WTC11 (cell line): Measurements from ENCODE around the gene LMF1. TPM values are rescaled to one million over a fixed set of nuclear protein-coding genes. Genes with fewer than 3 reads are reported as not detected.

Experiments used
- ATAC-seq: fragments of 200-7000 bp; cut with Tn5 transposase; 2 replicates; pipeline ENCODE4 v1.10.0; 2021; ENCODE audit warnings: mild to moderate bottlenecking, moderate library complexity
- CTCF ChIA-PET: fragments of 300-600 bp; sonication (Branson Sonifier 250); formaldehyde crosslinking; loops from one replicate; lab custom pipeline; 2021; ENCODE audit warnings: antibody characterized with exemption; lab: Charles Lee
- POLR2A ChIA-PET: fragments of 350-600 bp; sonication (Branson Sonifier 250); formaldehyde crosslinking; loops from one replicate; lab custom pipeline; 2021; ENCODE audit warnings: antibody characterized with exemption; lab: Charles Lee
- DNase-seq: peaks from one replicate; pipeline ENCODE4 v3.0.0; 2021; ENCODE audit warnings: low spot score
- H3K27ac Mint-ChIP-seq: 2 replicates; pipeline ENCODE4 v1.8.0; 2021; ENCODE audit warnings: mixed read lengths
- H3K27me3 Mint-ChIP-seq: 2 replicates; pipeline ENCODE4 v1.8.0; 2021; ENCODE audit warnings: low read depth, mild to moderate bottlenecking, moderate library complexity, mixed read lengths
- H3K36me3 Mint-ChIP-seq: 2 replicates; pipeline ENCODE4 v1.8.0; 2021; ENCODE audit warnings: mixed read lengths
- H3K4me1 Mint-ChIP-seq: 2 replicates; pipeline ENCODE4 v1.8.0; 2022; ENCODE audit warnings: mixed read lengths
- H3K4me3 Mint-ChIP-seq: 2 replicates; pipeline ENCODE4 v1.8.0; 2021; ENCODE audit warnings: mild to moderate bottlenecking, moderate library complexity, mixed read lengths
- H3K9me3 Mint-ChIP-seq: 2 replicates; pipeline ENCODE4 v1.8.0; 2021; ENCODE audit warnings: mixed read lengths
- NR2C2 ChIP-seq: sonication (generic); formaldehyde crosslinking; IDR thresholded peaks from 2 replicates; pipeline ENCODE4 v1.8.0; 2022; ENCODE audit warnings: mild to moderate bottlenecking, missing genetic modification reagents
- NR3C1 ChIP-seq: sonication (generic); formaldehyde crosslinking; conservative IDR thresholded peaks from 2 replicates; pipeline ENCODE4 v1.8.1; 2023; ENCODE audit warnings: low read depth, mild to moderate bottlenecking, missing genetic modification reagents
- PRRX2 ChIP-seq: fragments of 250-450 bp; sonication (Bioruptor Pico); IDR thresholded peaks from 2 replicates; pipeline ENCODE4 v1.8.0; 2021; ENCODE audit warnings: mild to moderate bottlenecking
- ZNF121 ChIP-seq: sonication (generic); formaldehyde crosslinking; IDR thresholded peaks from 2 replicates; pipeline ENCODE4 v1.8.0; 2023; ENCODE audit warnings: missing genetic modification reagents
- ZNF396 ChIP-seq: fragments of 250-450 bp; sonication (Bioruptor Pico); IDR thresholded peaks from 2 replicates; pipeline ENCODE4 v1.8.0; 2021; ENCODE audit warnings: mild to moderate bottlenecking, moderate library complexity, borderline replicate concordance
- total RNA-seq: library from RNA; stranded (reverse); gene quantifications from 3 replicates; pipeline ENCODE4 v1.2.3, GENCODE V29; 2021
- TF ChIP-seq, protein P1 (sequence below): fragments of 200-600 bp; IDR thresholded peaks from 2 replicates; pipeline ENCODE4 v1.8.0; 2022; ENCODE audit warnings: antibody characterized with exemption
- TF ChIP-seq, protein P2 (sequence below): sonication (generic); formaldehyde crosslinking; IDR thresholded peaks from 2 replicates; pipeline ENCODE4 v1.8.1; 2023; ENCODE audit warnings: mild to moderate bottlenecking, missing genetic modification reagents
- TF ChIP-seq, protein P3 (sequence below): sonication (generic); formaldehyde crosslinking; IDR thresholded peaks from 2 replicates; pipeline ENCODE4 v1.8.0; 2022; ENCODE audit warnings: mild to moderate bottlenecking, missing genetic modification reagents
- TF ChIP-seq, protein P4 (sequence below): sonication (generic); formaldehyde crosslinking; IDR thresholded peaks from 2 replicates; pipeline ENCODE4 v1.8.1; 2023; ENCODE audit warnings: mild to moderate bottlenecking, missing genetic modification reagents, moderate library complexity
- TF ChIP-seq, protein P5 (sequence below): sonication (generic); formaldehyde crosslinking; IDR thresholded peaks from 2 replicates; pipeline ENCODE4 v1.8.1; 2022; ENCODE audit warnings: mild to moderate bottlenecking, missing genetic modification reagents, moderate library complexity, borderline replicate concordance
- TF ChIP-seq, protein P6 (sequence below): sonication (generic); formaldehyde crosslinking; IDR thresholded peaks from 2 replicates; pipeline ENCODE4 v1.8.1; 2022; ENCODE audit warnings: low read depth, mild to moderate bottlenecking, moderate library complexity, missing genetic modification reagents, borderline replicate concordance
- TF ChIP-seq, protein P7 (sequence below): sonication (generic); formaldehyde crosslinking; IDR thresholded peaks from 2 replicates; pipeline ENCODE4 v1.8.1; 2023; ENCODE audit warnings: mild to moderate bottlenecking, missing genetic modification reagents, moderate library complexity

LMF1 gene
- total RNA-seq, 1 experiment from 2014 or later = 10.5 TPM

DNA sequence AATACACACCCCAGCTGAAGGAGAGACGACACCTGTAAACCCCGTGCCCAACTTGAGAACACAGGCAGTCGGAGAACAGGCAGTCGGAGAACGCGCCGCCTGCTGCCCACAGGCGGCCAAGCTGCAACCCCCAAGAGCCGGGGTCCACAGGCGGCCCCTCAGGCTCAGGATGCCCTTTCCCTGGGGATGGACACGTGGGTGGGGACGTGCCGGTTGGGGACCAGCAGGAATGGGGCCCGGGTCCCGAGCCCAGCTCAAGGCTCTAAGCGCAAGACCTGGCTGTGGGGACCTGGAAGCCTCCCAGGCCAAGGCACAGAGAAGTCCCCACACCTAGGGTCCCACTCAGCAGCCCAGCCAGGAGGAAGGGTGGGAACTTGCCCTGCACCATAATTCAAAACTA is 90.8 kb downstream of the LMF1 start (continued):
- TF ChIP-seq, protein P1, sequence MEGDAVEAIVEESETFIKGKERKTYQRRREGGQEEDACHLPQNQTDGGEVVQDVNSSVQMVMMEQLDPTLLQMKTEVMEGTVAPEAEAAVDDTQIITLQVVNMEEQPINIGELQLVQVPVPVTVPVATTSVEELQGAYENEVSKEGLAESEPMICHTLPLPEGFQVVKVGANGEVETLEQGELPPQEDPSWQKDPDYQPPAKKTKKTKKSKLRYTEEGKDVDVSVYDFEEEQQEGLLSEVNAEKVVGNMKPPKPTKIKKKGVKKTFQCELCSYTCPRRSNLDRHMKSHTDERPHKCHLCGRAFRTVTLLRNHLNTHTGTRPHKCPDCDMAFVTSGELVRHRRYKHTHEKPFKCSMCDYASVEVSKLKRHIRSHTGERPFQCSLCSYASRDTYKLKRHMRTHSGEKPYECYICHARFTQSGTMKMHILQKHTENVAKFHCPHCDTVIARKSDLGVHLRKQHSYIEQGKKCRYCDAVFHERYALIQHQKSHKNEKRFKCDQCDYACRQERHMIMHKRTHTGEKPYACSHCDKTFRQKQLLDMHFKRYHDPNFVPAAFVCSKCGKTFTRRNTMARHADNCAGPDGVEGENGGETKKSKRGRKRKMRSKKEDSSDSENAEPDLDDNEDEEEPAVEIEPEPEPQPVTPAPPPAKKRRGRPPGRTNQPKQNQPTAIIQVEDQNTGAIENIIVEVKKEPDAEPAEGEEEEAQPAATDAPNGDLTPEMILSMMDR = no peak
- TF ChIP-seq, protein P2, sequence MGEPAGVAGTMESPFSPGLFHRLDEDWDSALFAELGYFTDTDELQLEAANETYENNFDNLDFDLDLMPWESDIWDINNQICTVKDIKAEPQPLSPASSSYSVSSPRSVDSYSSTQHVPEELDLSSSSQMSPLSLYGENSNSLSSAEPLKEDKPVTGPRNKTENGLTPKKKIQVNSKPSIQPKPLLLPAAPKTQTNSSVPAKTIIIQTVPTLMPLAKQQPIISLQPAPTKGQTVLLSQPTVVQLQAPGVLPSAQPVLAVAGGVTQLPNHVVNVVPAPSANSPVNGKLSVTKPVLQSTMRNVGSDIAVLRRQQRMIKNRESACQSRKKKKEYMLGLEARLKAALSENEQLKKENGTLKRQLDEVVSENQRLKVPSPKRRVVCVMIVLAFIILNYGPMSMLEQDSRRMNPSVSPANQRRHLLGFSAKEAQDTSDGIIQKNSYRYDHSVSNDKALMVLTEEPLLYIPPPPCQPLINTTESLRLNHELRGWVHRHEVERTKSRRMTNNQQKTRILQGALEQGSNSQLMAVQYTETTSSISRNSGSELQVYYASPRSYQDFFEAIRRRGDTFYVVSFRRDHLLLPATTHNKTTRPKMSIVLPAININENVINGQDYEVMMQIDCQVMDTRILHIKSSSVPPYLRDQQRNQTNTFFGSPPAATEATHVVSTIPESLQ (CRISPR knock-in tag) = no peak
- TF ChIP-seq, protein P3, sequence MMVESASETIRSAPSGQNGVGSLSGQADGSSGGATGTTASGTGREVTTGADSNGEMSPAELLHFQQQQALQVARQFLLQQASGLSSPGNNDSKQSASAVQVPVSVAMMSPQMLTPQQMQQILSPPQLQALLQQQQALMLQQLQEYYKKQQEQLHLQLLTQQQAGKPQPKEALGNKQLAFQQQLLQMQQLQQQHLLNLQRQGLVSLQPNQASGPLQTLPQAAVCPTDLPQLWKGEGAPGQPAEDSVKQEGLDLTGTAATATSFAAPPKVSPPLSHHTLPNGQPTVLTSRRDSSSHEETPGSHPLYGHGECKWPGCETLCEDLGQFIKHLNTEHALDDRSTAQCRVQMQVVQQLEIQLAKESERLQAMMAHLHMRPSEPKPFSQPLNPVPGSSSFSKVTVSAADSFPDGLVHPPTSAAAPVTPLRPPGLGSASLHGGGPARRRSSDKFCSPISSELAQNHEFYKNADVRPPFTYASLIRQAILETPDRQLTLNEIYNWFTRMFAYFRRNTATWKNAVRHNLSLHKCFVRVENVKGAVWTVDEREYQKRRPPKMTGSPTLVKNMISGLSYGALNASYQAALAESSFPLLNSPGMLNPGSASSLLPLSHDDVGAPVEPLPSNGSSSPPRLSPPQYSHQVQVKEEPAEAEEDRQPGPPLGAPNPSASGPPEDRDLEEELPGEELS (CRISPR knock-in tag) = no peak
- TF ChIP-seq, protein P4, sequence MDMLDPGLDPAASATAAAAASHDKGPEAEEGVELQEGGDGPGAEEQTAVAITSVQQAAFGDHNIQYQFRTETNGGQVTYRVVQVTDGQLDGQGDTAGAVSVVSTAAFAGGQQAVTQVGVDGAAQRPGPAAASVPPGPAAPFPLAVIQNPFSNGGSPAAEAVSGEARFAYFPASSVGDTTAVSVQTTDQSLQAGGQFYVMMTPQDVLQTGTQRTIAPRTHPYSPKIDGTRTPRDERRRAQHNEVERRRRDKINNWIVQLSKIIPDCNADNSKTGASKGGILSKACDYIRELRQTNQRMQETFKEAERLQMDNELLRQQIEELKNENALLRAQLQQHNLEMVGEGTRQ = no peak

DNA sequence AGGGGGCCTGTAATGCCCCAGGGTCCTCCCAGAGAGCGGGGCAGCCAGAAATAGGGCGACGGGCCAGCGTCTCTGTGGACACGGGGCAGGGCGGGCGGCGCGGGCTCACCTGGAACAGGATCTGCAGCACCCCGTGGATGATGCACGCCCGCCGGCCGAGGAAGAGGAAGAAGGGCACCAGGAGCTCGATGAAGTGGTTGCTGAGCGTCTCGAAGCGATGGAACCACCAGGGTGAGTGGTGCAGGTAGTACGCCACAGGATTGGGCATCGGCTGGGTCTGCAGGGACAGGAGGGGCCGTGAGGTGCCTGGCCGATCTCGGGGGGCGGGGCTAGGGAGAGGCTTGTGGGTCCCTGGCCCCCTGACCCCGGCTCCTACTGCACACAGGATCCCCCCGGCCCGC is 91.3 kb downstream of the LMF1 start:
- no peak overlapping the region for H3K4me3 Mint-ChIP-seq
- no peaks in the 10 kb centered on the region for H3K36me3 Mint-ChIP-seq
- no peak overlapping the region for H3K27ac Mint-ChIP-seq
- no peak for ATAC-seq
- H3K9me3 Mint-ChIP-seq = no peaks in the 10 kb centered on the region
- H3K4me1 Mint-ChIP-seq = no peaks in the 10 kb centered on the region
- no peak for DNase-seq
- H3K27me3 Mint-ChIP-seq = no peaks in the 10 kb centered on the region
- ChIA-PET CTCF (interaction anchor here (0.6 to 1.5 kb wide), 3 partner anchors 35 to 178 kb away, joined by 3 to 5 read pairs (median 3); no protein-coding TSS in a partner anchor), POLR2A (no interaction called here)
- no peak for TF ChIP-seq ZNF121 (CRISPR knock-in tag)
- TF ChIP-seq NR3C1 (CRISPR knock-in tag) = no peak
- TF ChIP-seq PRRX2 (CRISPR knock-in tag) = no peak
- TF ChIP-seq ZNF396 (CRISPR knock-in tag) = no peak
- no peak for TF ChIP-seq NR2C2 (CRISPR knock-in tag)
- TF ChIP-seq, protein P1 = no peak
- TF ChIP-seq, protein P5, sequence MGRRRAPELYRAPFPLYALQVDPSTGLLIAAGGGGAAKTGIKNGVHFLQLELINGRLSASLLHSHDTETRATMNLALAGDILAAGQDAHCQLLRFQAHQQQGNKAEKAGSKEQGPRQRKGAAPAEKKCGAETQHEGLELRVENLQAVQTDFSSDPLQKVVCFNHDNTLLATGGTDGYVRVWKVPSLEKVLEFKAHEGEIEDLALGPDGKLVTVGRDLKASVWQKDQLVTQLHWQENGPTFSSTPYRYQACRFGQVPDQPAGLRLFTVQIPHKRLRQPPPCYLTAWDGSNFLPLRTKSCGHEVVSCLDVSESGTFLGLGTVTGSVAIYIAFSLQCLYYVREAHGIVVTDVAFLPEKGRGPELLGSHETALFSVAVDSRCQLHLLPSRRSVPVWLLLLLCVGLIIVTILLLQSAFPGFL (CRISPR knock-in tag) = no peak
- TF ChIP-seq, protein P6, sequence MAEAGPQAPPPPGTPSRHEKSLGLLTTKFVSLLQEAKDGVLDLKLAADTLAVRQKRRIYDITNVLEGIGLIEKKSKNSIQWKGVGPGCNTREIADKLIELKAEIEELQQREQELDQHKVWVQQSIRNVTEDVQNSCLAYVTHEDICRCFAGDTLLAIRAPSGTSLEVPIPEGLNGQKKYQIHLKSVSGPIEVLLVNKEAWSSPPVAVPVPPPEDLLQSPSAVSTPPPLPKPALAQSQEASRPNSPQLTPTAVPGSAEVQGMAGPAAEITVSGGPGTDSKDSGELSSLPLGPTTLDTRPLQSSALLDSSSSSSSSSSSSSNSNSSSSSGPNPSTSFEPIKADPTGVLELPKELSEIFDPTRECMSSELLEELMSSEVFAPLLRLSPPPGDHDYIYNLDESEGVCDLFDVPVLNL = no peak
- TF ChIP-seq, protein P7, sequence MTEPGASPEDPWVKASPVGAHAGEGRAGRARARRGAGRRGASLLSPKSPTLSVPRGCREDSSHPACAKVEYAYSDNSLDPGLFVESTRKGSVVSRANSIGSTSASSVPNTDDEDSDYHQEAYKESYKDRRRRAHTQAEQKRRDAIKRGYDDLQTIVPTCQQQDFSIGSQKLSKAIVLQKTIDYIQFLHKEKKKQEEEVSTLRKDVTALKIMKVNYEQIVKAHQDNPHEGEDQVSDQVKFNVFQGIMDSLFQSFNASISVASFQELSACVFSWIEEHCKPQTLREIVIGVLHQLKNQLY (CRISPR knock-in tag) = no peak
